GM19438 (cell line): Measurements from ENCODE around the gene PRAME.
"Not testable (repeated sequence)": the region's sequence is repeated elsewhere in the genome, so short reads cannot be mapped to it uniquely, and the experiment has no call there.

Source experiments
- ATAC-seq: cut with Tn5 transposase; IDR thresholded peaks from one replicate; pipeline ENCODE4 v1.9.1; 2021; ENCODE audit warnings: low read depth; ENCODE audit not compliant: unreplicated experiment

PRAME gene

DNA sequence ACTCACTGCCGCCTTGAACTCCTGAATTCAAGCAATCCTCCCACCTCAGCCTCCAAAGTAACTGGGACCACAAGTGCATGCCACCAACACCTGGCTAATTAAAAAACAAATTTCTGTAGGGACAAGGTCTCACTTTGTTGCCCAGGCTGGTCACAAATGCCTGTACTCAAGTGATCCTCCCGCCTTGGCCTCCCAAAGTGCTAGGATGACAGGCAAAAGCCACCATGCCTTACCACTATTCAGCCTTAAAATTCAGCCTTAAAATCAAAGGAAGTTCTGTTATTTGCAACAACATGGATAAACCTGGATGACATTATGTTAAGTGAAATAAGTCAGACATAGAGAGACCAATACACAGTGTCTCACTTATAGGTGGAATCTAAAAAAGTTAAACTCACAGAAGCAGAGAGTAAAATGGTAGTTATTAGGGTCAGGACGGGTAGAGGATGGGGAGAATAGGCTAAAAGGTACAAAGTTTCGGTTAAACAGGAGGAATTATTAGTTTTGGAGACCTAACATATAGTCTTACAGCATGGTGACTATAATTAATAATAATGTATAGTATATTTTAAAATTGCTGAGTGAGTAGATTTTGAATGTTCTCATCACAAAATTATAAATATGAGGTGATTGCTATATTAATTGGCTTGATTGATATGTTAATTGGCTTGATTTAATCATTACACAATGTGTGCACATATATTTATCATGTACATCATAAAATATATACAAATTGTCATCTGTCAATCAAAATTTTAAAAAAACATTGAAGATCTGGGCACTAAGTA lies 32.7 kb downstream of the PRAME start:
- ATAC-seq = no peak

DNA sequence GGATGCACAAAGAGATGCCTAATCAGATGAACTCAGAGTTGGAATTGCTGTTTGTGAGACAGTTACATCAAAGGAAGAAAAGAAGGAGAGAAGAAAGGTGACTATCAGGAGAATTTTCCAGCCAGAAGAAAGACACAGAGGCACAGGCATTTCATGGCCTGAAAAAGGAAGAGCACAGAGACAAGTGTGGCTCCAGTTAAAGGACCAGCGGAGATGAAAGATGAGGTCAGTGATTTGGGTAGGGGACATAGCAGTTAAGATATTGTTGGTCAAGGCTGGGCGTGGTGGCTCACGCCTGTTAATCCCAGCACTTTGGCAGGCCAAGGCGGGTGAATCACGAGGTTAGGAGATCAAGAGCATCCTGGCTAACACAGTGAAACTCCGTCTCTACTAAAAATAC lies 35.6 kb downstream of the PRAME start:
- no peak for ATAC-seq

DNA sequence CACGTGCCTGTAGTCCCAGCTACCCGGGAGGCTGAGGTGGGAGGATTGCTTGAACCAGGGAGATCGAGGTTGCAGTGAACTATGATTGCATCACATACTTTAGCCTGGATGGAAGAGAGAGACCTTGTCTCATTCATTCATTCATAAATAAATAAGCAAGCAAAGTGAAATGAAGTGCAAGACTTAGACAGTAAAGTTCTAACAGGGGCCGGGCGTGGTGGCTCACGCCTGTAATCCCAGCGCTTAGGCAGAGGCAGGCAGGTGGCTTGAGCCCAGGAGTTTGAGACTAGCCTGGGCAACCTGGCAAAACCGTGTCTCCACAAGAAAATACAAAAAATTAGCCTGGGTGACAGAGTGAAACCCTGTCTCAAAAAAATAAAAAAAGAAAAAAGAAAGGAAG lies 37.4 kb downstream of the PRAME start:
- ATAC-seq = no peak

DNA sequence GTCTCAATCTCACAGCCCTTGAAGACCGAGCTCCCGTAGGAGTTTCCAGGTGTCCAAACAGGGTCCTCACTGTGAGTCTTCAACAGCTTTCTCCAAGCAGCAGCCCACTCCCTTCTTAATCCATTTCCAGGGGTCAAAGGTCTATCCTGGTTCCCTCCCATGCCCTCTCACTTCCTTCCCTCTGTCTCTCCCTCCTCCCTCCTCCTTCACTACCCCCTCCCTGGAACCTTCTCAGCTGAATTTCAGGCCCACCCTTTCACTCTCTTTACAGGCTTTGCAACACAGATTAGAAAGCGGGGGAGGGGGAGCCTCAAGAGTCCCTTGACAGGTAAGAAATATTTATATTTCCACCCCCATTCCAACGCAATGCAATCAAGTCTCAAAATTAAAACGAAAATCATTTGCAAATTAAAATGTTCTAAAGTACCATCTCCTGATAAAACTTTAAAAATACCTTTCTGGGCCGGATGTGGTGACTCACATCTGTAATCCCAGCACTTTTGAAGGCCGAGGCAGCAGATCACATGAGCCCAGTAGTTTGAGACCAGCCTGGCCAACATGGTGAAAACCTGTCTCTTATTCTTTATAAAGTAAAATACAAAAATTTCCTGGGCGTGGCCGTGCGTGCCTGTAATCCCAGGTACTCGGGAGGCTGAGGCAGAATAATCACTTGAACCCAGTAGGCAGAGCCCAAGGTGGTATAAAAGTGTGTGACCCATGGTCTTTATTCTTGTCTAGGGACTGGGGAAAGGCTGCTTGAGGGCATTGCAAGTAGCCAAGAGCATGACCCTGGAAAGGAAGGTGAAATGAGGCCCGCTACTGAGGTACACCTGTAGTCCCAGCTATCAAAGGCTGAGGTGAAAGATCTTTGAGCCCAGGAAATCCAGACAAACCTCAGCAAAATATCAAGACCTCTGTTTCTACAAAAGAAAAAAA lies 38.1 kb downstream of the PRAME start:
- no peak for ATAC-seq

DNA sequence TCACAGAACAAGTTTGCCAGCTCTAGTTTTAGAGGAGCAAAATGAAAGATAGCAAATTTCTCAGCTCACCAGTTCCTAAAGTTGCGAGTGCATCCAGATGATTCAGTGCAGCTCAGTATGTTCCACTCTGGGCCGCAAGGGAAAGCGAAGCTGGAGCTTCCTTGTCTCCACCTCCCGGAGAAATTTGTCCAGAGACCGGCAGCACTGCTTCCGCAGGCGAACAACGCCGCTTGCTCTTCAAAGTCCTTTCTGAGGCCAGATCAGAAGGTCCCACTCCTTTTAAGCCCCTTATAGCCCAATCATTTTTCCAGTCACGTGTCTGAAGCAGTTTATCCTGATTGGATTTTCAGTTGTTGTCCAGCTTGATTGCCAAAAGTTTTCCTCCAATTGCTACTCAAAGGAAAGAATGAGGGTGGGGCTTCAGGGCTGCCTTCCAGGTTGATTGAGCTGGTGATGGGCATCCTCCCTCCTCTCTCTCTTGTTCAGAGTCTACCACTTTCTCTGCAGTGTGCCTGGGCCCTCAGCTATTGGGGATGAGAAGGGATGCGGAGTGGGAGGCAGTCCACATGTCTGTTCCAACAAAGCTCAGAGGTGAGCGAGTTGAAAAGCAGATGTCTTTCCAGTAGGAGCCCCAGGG lies 38.9 kb downstream of the PRAME start, which contains the start of gene ZNF280A:
ZNF280A (minus strand) TSS at position 251 of the 637 bp plus-strand sequence. CDS start 4,640 bp downstream, outside the sequence.
- no peak for ATAC-seq

DNA sequence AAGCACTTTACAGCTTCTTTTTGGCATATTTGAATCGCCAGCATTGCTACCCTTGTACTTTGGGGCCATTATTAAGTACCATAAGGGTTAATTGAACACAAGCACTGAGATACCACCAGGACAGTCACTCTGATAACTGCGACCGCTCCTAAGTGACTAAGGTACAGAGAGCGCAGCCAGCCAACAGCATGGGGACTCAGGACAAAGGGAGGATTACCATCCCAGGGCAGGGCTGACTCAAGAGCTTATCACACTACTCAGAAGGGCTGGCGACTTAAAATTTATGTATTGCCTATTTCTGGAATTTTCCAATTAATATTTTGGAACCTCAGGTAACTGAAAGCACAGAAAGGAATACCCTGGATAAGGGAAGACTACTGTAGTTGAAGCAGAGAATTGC lies 39.5 kb downstream of the PRAME start:
- no peak for ATAC-seq

DNA sequence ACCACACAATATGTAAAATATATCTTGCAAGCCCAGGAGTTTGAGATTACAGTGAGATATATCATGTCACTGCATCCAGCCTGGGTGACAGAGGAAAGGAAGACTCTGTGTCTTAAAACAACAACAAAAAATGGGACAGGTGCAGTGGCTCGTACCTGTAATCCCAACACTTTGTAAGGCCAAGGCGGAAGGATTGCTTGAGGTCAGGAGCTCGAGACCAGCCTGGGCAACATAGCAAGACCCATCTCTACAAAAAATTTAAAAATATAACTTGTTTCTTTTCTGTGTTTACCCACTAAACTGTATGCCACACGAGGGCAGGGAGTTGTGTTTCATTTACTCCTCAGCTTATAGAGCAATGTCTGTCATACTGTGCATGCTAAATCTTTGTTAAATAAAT lies 42.1 kb downstream of the PRAME start:
- no peak for ATAC-seq

DNA sequence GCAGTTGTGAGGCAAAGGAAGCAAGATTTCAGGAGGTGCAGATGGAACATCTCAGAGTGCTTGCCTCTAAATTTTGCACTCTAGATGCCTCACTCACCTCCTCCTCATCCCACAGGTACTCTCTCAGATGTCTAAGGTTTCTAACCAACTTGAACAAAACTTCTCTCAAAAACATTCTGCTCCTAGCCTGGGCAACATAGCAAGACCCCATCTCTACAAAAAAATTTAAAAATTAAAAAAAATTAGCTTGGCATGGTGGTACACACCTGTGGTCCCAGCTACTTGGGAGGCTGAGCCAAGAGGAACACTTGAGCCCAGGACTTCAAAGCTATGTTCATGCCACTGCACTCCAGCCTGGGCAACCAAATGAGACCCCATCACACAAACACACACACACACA lies 43.2 kb downstream of the PRAME start:
- ATAC-seq = no peak

DNA sequence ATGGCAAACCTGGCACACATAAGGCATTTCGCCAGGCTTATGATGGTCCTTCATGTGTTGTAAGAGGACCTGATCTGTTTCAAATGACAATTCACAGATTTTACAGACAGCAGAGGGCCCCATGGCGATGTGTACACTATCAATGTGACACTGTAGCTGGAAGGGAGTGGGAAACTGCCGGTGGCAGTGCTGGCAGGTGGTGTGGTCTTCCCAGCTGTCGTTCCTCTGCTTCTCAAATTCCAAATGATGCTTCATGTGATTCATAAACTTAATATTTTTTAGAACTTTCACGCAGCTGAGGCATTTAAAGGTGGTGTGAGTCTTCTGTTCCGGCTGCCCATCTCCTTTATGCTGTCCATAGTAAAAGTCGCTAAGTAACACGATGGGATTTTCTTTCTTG lies 44.6 kb downstream of the PRAME start:
- not testable (repeated sequence) for ATAC-seq

DNA sequence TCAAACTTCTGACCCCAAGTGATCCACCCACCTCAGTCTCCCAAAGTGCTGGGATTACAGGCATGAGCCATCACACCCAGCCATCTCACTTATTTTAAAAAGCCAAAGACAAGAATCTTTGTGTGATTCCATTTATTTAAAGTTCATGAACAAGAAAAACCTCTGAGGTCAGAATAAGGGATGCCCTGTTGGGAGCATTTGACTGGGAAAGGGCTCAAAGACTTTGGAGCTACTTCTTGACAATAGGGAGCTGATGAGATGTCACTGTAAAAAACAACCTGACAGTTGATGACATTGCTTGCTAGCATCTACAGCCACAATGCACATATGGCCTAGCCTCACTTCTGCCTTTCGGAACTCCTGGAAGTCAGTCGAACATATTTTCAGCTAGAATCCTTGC lies 45.4 kb downstream of the PRAME start:
- no peak for ATAC-seq

DNA sequence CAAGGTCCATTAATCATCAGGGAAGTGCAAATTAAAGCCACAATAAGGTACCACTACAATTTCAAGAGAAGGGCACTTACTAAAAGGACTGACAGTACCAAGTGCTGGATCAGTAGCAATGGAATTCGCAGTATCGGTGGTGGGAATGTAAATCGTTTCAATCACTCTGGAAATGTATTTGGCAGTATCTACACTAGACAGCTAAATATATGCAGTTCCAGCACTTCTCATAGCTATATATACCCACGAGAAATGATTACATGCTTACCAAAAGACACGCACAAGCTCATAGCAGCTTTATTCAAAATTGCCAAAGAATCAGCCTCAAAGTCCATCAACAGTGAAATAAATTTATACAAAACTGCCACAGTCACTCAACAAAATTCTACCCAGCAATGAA lies 46.1 kb downstream of the PRAME start:
- ATAC-seq = no peak

DNA sequence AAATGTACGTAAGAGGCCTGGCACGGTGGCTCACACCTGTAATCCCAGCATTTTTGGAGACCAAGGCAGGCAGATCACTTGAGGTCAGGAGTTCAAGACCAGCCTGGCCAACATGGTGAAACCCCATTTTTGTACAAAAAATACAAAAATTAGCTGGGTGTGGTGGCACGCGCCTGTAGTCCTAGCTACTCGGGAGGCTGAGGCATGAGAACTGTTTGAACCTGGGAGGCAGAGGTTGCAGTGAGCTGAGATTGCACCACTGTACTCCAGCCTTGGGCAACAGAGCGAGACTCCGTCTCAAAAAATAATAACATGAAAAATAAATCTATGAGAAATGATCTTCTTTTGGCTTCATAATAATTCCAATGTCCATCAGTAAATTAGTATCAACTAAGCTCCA lies 48.2 kb downstream of the PRAME start:
- ATAC-seq = not testable (repeated sequence)

DNA sequence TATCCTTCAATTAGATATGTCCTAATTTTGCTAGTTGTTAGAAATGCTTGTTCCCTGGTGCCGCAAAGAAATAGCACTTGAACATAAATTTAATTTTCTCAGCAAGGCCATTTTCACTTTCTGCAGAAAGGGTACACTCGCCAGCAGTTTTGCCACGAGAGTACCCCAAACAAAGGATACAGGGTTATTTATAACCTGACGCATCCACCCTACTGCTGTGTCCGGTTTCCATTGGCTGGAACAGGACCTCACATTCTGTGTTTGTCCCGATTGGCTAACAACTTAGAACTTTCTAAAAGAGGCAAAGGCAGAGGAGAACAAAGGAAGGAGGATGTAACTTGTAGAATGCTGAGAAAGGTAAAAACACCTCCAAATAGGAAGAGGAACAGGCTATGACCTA lies 49.2 kb downstream of the PRAME start:
- ATAC-seq = not testable (repeated sequence)

DNA sequence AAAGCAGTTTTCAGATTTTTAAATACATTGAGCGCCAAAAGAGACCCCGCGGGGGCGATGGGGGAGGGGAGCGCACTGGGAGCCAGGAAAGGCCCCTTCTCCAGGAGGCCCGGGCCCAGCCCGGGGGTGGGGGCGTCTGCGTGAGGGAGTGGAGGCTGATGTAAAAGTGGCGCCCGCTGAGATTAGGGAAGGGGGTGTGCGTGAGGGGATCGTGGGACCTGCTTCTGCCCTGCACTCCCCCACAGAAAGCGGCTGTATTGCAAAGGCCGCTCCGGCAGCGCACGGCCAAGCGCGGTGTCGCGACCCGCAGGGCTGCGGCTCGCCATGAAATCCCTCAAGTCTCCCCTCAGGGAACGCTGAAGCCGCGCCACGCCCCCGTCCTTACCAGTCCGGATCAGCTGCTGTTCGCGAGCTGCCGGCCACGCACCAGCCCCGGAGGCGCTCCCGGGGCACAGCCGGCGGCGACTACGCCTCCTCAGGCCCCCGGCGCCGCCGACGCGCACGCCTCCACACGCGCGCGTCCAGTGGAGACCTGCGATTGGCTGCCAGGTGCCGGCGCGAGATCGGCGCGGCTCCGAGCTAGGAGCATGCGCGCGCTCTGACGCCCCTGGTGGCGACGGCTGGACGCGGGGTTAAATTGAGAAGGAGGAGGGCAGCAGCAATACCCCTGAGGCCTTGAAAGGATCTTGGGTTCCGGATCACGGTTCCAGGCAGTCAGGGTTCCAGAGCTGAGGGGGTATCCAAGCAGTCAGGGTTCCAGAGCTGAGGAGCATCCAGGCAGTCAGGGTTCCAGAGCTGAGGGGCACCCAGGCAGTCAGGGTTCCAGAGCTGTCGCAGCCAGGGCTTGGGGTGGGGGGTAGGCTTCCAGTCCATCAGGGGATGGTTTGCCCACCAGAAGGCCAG lies 50.5 kb downstream of the PRAME start, which contains the start of gene ZNF280B:
ZNF280B (minus strand) TSS at position 469 of the 903 bp plus-strand sequence. CDS start 19,344 bp downstream, outside the sequence.
- peak; percentile 90 for ATAC-seq

DNA sequence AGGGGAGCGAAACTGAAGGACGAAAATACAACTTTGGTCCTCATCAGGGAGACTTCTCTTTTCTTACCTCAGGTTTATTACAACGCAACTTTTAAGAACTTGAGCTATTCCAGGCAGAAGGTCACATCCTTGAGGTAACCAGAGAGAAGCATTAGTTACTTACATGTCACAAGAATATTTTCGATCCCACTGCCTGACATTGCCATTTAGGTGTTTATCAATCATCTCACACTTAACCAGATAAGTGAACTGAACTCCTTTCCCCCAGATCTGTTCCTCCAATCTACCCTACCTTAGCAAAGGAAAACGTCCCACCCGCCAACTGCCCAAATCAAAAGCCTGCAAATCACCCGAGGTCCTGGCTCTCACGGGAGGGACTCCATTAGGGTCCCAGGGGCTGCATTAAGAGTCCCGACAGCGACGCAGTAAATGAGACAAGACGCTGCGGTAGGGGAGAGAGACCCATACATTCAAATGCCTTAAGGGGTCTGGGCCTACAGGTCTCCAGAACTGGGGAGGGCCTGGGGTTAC lies 51.3 kb downstream of the PRAME start:
- ATAC-seq = no peak

DNA sequence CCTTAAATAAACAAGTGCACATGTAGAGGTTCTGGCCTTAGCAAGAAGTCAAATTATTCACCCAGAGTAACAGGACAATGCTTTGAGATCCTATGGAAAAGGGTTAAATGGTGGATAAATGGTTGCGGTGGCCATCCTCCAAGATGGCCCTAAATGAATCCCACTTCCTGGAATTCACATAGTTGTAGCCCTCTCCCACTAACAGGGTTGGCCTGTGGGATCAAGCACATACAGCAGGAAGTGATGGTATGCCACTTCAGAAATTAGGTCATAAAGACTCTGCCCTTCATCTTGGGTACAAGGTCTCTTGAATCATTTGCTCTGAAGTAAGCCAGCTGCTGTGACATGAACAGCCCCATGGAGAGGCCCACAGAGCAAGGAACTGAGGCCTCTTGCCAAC lies 52.3 kb downstream of the PRAME start:
- ATAC-seq = no peak

DNA sequence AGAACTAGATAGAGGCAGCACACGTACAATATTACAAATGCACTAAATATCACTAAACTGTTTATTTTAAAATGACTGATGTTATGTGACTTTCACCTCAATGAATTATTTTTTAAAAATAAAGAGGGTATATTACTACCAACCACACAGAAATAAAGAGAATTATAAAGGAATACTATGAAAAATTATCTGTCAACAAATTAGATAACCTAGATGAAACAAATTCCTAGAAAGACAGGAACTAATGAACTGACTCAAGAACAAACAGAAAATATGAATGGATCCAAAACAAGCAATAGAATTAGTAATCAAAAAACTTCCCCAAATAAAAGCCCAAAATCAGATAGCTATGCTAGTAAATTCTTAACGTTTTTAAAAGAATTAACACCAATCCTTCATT lies 60.8 kb downstream of the PRAME start:
- ATAC-seq = no peak
